ENCODE data around the gene S100A9.
"Not testable (repeated sequence)": the region's sequence is repeated elsewhere in the genome, so short reads cannot be mapped to it uniquely, and the experiment has no call there.

Gene S100A9

GRCh38 chr1:153357853-153358690 is at the start of gene S100A9:
S100A9 (plus strand) TSS chr1:153357854; CDS start chr1:153358284, 430 bp downstream.
- no peak for DNase-seq (ENCODE audit: low read depth, low spot score)

GRCh38 chr1:153308540-153308939 is 49.1 kb upstream of the S100A9 start:
- DNase-seq (ENCODE audit: low read depth, low spot score) = no peak

- no peak for DNase-seq (ENCODE audit: low read depth, low spot score)
These were observed 48.2 kb upstream of the S100A9 start for GRCh38 chr1:153309441-153309840.

GRCh38 chr1:153310526-153310925 is 47.1 kb upstream of the S100A9 start:
- no peak for DNase-seq (ENCODE audit: low read depth, low spot score)

- DNase-seq (ENCODE audit: low read depth, low spot score) = no peak
These were observed 45.0 kb upstream of the S100A9 start, which contains the start of gene PGLYRP3 for GRCh38 chr1:153312570-153313186. PGLYRP3 (minus strand) TSS chr1:153312952; CDS start chr1:153310665, 2,287 bp downstream.

- DNase-seq (ENCODE audit: low read depth, low spot score) = no peak
These were observed 44.4 kb upstream of the S100A9 start for GRCh38 chr1:153313288-153313687.

- DNase-seq (ENCODE audit: low read depth, low spot score) = not testable (repeated sequence)
These were observed 43.3 kb upstream of the S100A9 start for GRCh38 chr1:153314388-153314787.

GRCh38 chr1:153316013-153316412 is 41.6 kb upstream of the S100A9 start:
- not testable (repeated sequence) for DNase-seq (ENCODE audit: low read depth, low spot score)

GRCh38 chr1:153318145-153318544 is 39.5 kb upstream of the S100A9 start:
- DNase-seq (ENCODE audit: low read depth, low spot score) = not testable (repeated sequence)

GRCh38 chr1:153322568-153322967 is 35.1 kb upstream of the S100A9 start:
- no peak for DNase-seq (ENCODE audit: low read depth, low spot score)

- DNase-seq (ENCODE audit: low read depth, low spot score) = no peak
These were observed 32.7 kb upstream of the S100A9 start for GRCh38 chr1:153324912-153325311.

- no peak for DNase-seq (ENCODE audit: low read depth, low spot score)
These were observed 23.8 kb upstream of the S100A9 start for GRCh38 chr1:153333902-153334301.

- no peak for DNase-seq (ENCODE audit: low read depth, low spot score)
These were observed 21.0 kb upstream of the S100A9 start for GRCh38 chr1:153336650-153337049.

GRCh38 chr1:153337980-153338853 is 19.4 kb upstream of the S100A9 start:
- DNase-seq (ENCODE audit: low read depth, low spot score) = no peak

- DNase-seq (ENCODE audit: low read depth, low spot score) = no peak
These were observed 17.9 kb upstream of the S100A9 start for GRCh38 chr1:153339802-153340201.

GRCh38 chr1:153340356-153340755 is 17.3 kb upstream of the S100A9 start:
- no peak for DNase-seq (ENCODE audit: low read depth, low spot score)

- DNase-seq (ENCODE audit: low read depth, low spot score) = no peak
These were observed 16.2 kb upstream of the S100A9 start for GRCh38 chr1:153341431-153341934.

GRCh38 chr1:153342178-153342577 is 15.5 kb upstream of the S100A9 start:
- DNase-seq (ENCODE audit: low read depth, low spot score) = no peak

GRCh38 chr1:153343040-153343681 is 14.5 kb upstream of the S100A9 start:
- DNase-seq (ENCODE audit: low read depth, low spot score) = no peak

- no peak for DNase-seq (ENCODE audit: low read depth, low spot score)
These were observed 13.6 kb upstream of the S100A9 start for GRCh38 chr1:153343811-153344717.

All from iPS DF 19.7 (cell line).